GM23248 (cell line): Measurements from ENCODE around the gene ARL10.

Source experiments
- EZH2 ChIP-seq: fragments of 200-600 bp; sonication (generic); IDR thresholded peaks from 2 replicates; pipeline ENCODE4 v1.6.1; 2018; ENCODE audit warnings: antibody characterized with exemption, mild to moderate bottlenecking; ENCODE audit not compliant: insufficient read depth, poor library complexity, severe bottlenecking
- EZH2phosphoT487 ChIP-seq: fragments of 200-600 bp; sonication (generic); IDR thresholded peaks from 2 replicates; pipeline ENCODE4 v1.6.1; 2018; ENCODE audit warnings: antibody characterized with exemption, moderate library complexity, mild to moderate bottlenecking, low read depth; ENCODE audit not compliant: insufficient read depth

DNA sequence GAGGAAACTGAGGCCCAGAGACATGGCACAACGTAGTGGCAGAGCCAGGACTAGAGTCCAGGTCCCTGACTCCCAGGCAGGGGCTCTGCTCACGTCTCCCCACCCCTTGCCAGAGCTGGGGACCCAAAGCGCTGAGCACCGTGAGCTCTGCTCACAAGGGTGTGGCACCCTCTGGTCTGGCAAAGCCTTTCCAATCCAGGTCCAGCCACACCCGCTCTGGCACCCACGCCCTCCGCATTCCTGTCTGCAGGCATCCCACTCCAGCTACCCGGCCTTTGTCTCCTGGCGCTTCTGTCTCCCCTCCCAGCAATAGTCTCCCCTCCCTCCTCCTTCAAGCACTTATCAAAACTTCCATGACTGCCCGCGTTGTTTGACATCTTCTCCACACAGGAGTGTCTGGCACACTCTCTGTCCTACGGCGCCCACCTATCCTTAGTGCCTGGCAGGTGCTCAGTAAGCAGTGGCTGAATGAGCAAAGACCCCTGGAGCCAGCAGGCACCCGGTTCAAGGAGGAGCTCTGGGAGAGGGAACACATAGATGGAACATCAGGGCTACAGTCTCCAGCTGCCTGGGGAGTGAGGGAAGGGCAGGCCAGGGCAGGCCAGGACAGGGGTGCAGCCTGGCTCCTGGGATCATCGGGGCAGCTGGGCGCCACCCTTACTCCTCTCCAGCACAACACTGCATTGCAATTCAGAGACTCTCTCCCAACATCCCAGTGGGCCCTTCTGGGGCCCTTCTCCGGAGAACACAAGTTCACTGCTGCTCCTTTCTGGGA, 35.3 kb downstream of the ARL10 start:
- TF ChIP-seq EZH2 (no peak), EZH2phosphoT487 (no peak)
